HFFc6 (cell line): ENCODE results near the gene SLC6A3. TPM values are rescaled to one million over a fixed set of nuclear protein-coding genes. Genes with fewer than 3 reads are reported as not detected.
"Not testable (repeated sequence)": the region's sequence is repeated elsewhere in the genome, so short reads cannot be mapped to it uniquely, and the experiment has no call there.

Source experiments
- DNase-seq: peaks from one replicate; pipeline ENCODE4 v3.0.0-alpha.2; 2018
- H3K27ac Mint-ChIP-seq: 2 replicates; pipeline ENCODE4 v1.8.0; 2020; ENCODE audit warnings: mild to moderate bottlenecking, mixed read lengths
- H3K27me3 Mint-ChIP-seq: 2 replicates; pipeline ENCODE4 v1.8.0; 2021; ENCODE audit warnings: mild to moderate bottlenecking, moderate library complexity, mixed read lengths; ENCODE audit not compliant: insufficient read depth
- H3K36me3 Mint-ChIP-seq: 2 replicates; pipeline ENCODE4 v1.8.0; 2021; ENCODE audit warnings: low read depth, mixed read lengths
- H3K4me1 Mint-ChIP-seq: 2 replicates; pipeline ENCODE4 v1.8.0; 2020; ENCODE audit warnings: low read depth, mixed read lengths
- H3K4me3 Mint-ChIP-seq: 2 replicates; pipeline ENCODE4 v1.8.0; 2020; ENCODE audit warnings: mild to moderate bottlenecking, moderate library complexity, mixed read lengths
- H3K9me3 Mint-ChIP-seq: 2 replicates; pipeline ENCODE4 v1.8.0; 2020; ENCODE audit warnings: mild to moderate bottlenecking, mixed read lengths
- total RNA-seq, 6 experiments: library from RNA; stranded (reverse); fragmentation: NEBNext Ultra II Directional; extraction: Animal tissue kit (Norgen Biotek cat#: 25700); gene quantifications; 2 replicates in 1 of 6; 3 replicates in 5 of 6; pipeline ENCODE4 v1.2.3, GENCODE V29; 2021
- TF ChIP-seq, protein P1 (sequence below): fragments of 200-600 bp; sonication (generic); IDR thresholded peaks from 2 replicates; pipeline ENCODE4 v1.5.0; 2021; ENCODE audit warnings: antibody characterized with exemption, mild to moderate bottlenecking

SLC6A3 gene
- total RNA-seq, 6 experiments from 2014 or later = not detected

DNA sequence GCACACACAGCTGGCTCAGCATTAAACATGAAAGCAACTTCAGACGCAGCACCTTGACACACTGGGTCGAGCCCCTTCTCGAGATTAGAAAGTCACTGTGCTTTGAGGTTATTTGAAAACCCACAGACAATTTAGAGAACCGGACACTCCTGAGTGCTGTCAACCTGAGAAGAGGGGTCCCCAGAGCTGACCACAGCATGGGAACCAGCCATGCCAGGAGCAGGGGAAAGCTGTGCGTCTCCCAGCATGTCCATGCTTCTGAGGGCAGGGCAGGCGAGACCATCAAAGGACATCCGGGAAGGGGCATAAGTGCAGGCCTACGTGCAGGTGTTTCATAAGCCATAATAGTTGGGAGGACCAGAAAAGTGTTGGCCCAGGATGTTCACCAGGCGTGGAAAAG lies 20.5 kb downstream of the SLC6A3 start:
- Mint-ChIP-seq H3K4me1 (no peaks in the 10 kb centered on the region), H3K27me3 (peaks cover 12% of the 10 kb centered on the region), H3K36me3 (peaks cover 16% of the 10 kb centered on the region), H3K9me3 (peaks cover 37% of the 10 kb centered on the region), H3K4me3 (no peak overlapping the region), H3K27ac (no peak overlapping the region)
- no peak for DNase-seq
- TF ChIP-seq, protein P1, sequence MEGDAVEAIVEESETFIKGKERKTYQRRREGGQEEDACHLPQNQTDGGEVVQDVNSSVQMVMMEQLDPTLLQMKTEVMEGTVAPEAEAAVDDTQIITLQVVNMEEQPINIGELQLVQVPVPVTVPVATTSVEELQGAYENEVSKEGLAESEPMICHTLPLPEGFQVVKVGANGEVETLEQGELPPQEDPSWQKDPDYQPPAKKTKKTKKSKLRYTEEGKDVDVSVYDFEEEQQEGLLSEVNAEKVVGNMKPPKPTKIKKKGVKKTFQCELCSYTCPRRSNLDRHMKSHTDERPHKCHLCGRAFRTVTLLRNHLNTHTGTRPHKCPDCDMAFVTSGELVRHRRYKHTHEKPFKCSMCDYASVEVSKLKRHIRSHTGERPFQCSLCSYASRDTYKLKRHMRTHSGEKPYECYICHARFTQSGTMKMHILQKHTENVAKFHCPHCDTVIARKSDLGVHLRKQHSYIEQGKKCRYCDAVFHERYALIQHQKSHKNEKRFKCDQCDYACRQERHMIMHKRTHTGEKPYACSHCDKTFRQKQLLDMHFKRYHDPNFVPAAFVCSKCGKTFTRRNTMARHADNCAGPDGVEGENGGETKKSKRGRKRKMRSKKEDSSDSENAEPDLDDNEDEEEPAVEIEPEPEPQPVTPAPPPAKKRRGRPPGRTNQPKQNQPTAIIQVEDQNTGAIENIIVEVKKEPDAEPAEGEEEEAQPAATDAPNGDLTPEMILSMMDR = no peak

DNA sequence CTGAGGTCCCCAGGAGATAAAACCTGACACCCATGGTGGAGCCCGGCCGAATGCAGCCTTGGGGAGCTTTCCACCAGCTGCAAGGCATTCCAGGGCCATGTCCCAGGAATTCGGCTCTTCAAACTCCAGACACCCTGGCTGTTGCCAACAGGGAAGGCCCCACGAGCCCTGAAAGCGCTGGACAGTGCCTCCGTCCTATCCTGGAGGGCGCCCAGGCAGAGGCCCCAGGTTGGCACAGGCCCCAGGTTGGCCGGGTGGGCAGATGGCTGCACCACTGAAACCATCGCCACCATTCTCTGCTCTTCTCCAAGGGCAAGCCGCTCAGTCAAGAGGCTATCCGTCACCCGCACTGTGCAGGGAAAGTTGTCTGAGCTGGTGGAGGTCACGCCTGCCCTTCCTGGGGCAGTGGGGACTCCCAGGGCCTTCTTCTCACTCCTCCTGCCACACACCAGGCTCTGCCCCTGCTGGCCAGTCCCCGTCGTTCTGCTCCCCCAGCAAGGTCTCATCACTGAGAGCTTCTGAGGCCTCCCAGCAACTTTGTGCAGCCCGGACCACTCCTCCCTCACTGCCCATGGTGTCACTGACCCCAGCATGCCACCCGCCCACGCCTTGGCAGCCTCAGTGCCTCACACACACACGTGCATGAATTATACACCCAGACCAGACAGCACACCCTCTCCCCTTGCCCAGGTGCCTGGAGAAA lies 21.2 kb downstream of the SLC6A3 start:
- H3K27me3 Mint-ChIP-seq = peaks cover 8% of the 10 kb centered on the region; the same call in 1 of the 2 replicates
- no peak overlapping the region for H3K27ac Mint-ChIP-seq
- H3K9me3 Mint-ChIP-seq = peaks cover 30% of the 10 kb centered on the region
- TF ChIP-seq, protein P1 = no peak
- H3K36me3 Mint-ChIP-seq = peaks cover 11% of the 10 kb centered on the region
- H3K4me1 Mint-ChIP-seq = no peaks in the 10 kb centered on the region
- no peak overlapping the region for H3K4me3 Mint-ChIP-seq
- no peak for DNase-seq

DNA sequence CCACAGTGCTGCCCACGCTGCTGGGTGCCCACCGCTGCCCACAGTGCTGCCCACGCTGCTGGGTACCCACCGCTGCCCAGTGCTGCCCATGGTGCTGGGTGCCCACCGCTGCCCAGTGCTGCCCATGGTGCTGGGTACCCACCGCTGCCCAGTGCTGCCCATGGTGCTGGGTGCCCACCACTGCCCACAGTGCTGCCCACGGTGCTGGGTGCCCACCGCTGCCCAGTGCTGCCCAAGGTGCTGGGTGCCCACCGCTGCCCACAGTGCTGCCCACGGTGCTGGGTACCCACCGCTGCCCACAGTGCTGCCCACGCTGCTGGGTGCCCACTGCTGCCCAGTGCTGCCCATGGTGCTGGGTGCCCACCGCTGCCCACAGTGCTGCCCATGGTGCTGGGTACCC lies 22.7 kb downstream of the SLC6A3 start:
- not testable (repeated sequence) for H3K36me3 Mint-ChIP-seq, H3K27me3 Mint-ChIP-seq, H3K4me3 Mint-ChIP-seq, H3K27ac Mint-ChIP-seq, DNase-seq, H3K4me1 Mint-ChIP-seq
- H3K9me3 Mint-ChIP-seq = peaks cover 15% of the 10 kb centered on the region

DNA sequence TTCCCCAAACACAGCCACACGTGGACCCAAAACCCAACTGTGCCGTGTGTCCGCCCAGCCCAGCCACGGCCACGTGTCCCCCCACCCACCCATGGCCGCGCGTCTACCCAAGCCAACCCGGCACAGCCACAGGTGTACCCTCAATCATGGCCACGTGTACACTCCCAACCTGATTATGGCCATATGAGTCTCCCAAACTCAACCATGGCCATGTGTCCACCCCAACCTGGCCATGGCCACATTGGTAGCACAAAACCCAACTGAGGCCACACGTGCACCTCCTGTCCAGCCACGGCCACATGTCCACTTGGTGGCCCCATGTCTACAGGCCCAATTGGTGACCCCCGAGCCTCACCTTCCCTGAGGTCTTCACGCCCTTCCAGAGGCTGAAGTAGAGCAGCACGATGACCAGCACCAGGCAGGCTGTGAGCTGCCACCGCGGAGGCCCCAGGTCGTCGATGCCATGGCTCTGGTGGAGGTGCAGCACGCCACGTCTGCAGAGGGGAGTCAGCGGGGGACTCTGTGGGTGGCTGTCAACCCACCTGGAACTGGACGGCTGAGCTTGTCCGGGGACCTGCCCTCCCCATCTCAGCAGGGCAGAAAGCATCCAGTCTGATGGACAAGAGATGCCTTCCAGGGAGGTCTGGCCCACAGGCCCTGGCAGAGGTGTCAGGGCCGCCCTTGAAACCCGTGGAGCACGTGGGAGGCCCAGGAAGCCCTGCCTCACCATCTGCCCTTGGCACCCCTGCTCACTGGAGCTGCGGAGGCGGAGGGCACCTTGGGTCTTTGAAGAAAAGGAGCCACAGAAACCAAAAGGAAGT lies 23.5 kb downstream of the SLC6A3 start:
- H3K27ac Mint-ChIP-seq = no peak overlapping the region
- H3K36me3 Mint-ChIP-seq = no peaks in the 10 kb centered on the region
- no peaks in the 10 kb centered on the region for H3K4me1 Mint-ChIP-seq
- H3K4me3 Mint-ChIP-seq = no peak overlapping the region
- peaks cover 7% of the 10 kb centered on the region; the same call in 1 of the 2 replicates for H3K27me3 Mint-ChIP-seq
- TF ChIP-seq, protein P1 = no peak
- peaks cover 9% of the 10 kb centered on the region for H3K9me3 Mint-ChIP-seq
- DNase-seq = no peak

DNA sequence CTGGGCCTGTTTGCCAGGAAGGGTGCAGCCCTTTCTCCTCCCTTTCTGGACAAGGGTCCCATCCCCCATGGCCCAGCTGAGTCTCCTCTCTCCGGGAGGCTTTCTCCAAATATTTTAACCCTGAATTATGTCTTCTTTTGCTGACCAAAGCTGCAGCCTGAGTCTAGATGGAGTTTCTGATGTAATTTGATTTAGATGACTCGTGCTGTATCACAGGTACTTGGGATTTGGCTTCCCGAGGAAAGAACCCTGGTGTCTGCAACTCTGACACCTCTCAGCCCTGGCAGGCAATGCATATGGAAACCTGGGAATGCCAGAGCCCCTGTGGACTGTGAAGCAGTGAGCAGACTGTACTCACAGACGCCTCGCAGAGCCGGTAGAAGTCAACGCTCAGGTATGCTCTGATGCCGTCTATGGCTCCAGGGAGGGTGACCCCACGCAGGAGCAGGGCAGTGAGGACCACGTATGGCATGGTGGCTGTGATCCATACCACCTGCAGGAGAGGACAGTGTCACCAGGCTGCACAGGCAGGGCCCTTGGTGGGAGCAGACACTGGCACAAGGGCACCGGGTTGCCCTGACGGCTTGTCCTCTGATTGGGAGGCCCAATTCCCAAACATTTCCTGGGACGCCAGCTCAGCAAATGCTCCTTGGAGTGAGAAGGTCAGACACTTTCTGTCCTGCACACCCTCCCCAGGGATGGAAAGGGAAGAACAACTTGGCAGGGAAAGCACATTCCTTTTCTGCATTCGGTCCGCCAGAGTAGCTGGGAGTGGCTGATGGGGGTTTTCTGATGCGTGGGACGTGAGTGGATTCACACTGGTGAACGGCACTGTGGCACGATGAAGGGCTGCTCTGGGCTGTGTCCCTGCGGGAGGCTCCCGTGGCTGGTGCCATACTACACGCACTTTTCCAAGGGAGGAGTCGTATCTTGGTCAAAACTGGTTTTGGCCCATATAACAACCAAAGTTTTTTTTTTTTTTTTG lies 24.7 kb downstream of the SLC6A3 start:
- Mint-ChIP-seq H3K9me3 (peaks cover 9% of the 10 kb centered on the region; the same call in 1 of the 2 replicates), H3K27me3 (peaks cover 4% of the 10 kb centered on the region; the same call in 1 of the 2 replicates), H3K4me1 (no peaks in the 10 kb centered on the region), H3K4me3 (no peak overlapping the region), H3K36me3 (no peaks in the 10 kb centered on the region), H3K27ac (no peak overlapping the region)
- TF ChIP-seq, protein P1 = no peak
- no peak for DNase-seq
